HG02678 (cell line): Measurements from ENCODE around the gene SPTBN1.
A peak's percentile ranks its signal among the peaks of the same experiment; 100 is the strongest.
"Not testable (repeated sequence)": the region's sequence is repeated elsewhere in the genome, so short reads cannot be mapped to it uniquely, and the experiment has no call there.

Experiments
- ATAC-seq: cut with Tn5 transposase; IDR thresholded peaks from one replicate; pipeline ENCODE4 v1.9.1; 2021; ENCODE audit warnings: mild to moderate bottlenecking, moderate library complexity; ENCODE audit not compliant: unreplicated experiment

The SPTBN1 gene

GRCh38 chr2:54524226-54524991 lies 68.3 kb downstream of the SPTBN1 start:
- peak; percentile 75 for ATAC-seq

- ATAC-seq: no peak
Observed at GRCh38 chr2:54525321-54525720, 69.2 kb downstream of the SPTBN1 start.

- no peak for ATAC-seq
Observed at GRCh38 chr2:54526226-54526879, 70.2 kb downstream of the SPTBN1 start.

- ATAC-seq: no peak
Observed at GRCh38 chr2:54528311-54528955, 72.3 kb downstream of the SPTBN1 start.

- not testable (repeated sequence) for ATAC-seq
Observed at GRCh38 chr2:54529518-54529917, 73.4 kb downstream of the SPTBN1 start.

GRCh38 chr2:54529935-54530334 lies 73.8 kb downstream of the SPTBN1 start:
- peak; percentile 76 for ATAC-seq

- ATAC-seq: no peak
Observed at GRCh38 chr2:54531558-54531957, 75.4 kb downstream of the SPTBN1 start.

- no peak for ATAC-seq
Observed at GRCh38 chr2:54534221-54534620, 78.1 kb downstream of the SPTBN1 start.

GRCh38 chr2:54534625-54535024 lies 78.5 kb downstream of the SPTBN1 start:
- no peak for ATAC-seq

GRCh38 chr2:54535599-54536195 lies 79.6 kb downstream of the SPTBN1 start:
- no peak for ATAC-seq

- no peak for ATAC-seq
Observed at GRCh38 chr2:54536720-54537119, 80.6 kb downstream of the SPTBN1 start.

GRCh38 chr2:54538537-54538936 lies 82.4 kb downstream of the SPTBN1 start:
- ATAC-seq: no peak

GRCh38 chr2:54539683-54540082 lies 83.6 kb downstream of the SPTBN1 start:
- no peak for ATAC-seq

- ATAC-seq: no peak
Observed at GRCh38 chr2:54540194-54540593, 84.1 kb downstream of the SPTBN1 start.

GRCh38 chr2:54541995-54542394 lies 85.9 kb downstream of the SPTBN1 start:
- no peak for ATAC-seq

- no peak for ATAC-seq
Observed at GRCh38 chr2:54543733-54544396, 87.7 kb downstream of the SPTBN1 start.

GRCh38 chr2:54545702-54546450 lies 89.7 kb downstream of the SPTBN1 start:
- peak; percentile 60 for ATAC-seq

GRCh38 chr2:54546518-54546917 lies 90.4 kb downstream of the SPTBN1 start:
- no peak for ATAC-seq

- peak; percentile 64 for ATAC-seq
Observed at GRCh38 chr2:54546923-54547720, 91.0 kb downstream of the SPTBN1 start.
